NCI-H2227 (cell line): ENCODE data around the gene LRRTM4.
A peak's percentile ranks its signal among the peaks of the same experiment; 100 is the strongest.

Experiments
- DNase-seq: peaks from one replicate; lab custom pipeline; 2025; ENCODE audit not compliant: unreplicated experiment; lab: John Stamatoyannopoulos, UW

LRRTM4 gene

GRCh38 chr2:77005522-77005921 is 516.7 kb downstream of the LRRTM4 start:
- no peak for DNase-seq

DNA sequence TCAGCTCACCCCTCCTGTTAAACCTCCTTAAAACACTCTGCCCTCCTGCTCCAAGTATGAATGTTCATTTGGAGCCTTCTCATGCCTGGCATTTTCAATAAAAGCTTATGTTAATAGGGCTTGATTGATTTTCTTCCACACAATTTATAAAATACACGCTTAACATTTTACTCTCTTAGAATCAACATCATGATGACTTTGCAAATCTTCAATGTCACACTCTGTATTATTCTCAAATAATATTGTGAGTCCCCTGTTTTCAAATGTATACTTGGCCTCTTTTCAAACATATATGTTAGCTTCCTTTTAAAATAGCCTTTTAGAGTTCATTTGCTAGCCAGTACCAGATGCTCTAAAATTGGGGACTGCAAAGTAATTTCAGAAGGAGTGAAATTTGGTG is 520.3 kb downstream of the LRRTM4 start:
- DNase-seq: no peak

GRCh38 chr2:76998704-76999103 is 523.5 kb downstream of the LRRTM4 start:
- DNase-seq: no peak

- DNase-seq: no peak
Observed at GRCh38 chr2:76998152-76998551, 524.0 kb downstream of the LRRTM4 start.

GRCh38 chr2:76997296-76997695 is 524.9 kb downstream of the LRRTM4 start:
- no peak for DNase-seq

DNA sequence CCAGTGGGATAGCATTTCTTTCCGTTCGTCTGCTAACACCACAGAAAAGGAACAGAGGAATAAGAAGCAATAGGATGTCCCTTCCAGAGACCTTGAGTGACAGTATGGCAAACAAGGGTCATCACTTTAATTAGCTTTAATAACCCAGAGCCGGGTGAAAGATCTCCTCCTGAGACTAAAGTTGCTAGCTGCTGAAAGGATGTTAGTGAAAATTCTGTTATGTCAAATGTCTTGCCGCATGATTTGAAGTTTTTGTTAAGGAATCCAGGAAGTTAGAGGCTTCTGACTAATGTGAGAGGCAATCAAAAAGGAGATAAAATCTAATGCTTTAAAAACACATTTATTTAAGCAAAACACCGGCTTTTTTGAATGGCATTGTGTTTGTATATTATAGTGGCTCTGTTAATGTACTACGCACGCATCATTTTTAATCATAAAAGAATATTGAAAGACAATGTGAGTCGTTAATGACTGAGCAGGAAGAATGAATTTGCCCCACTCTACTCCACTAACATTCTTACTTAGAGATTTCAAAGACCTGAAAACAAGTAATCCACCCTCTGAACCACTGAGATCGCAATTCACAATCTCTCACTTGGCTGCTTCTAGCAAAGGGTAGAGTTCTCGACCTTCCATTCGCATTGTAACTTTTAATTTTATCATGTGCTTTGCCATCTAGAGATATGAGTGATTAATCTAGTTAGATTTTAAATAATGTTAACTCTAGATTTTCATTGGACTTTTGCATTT is 536.6 kb downstream of the LRRTM4 start:
- no peak for DNase-seq

- no peak for DNase-seq
Observed at GRCh38 chr2:76984359-76984758, 537.8 kb downstream of the LRRTM4 start.

DNA sequence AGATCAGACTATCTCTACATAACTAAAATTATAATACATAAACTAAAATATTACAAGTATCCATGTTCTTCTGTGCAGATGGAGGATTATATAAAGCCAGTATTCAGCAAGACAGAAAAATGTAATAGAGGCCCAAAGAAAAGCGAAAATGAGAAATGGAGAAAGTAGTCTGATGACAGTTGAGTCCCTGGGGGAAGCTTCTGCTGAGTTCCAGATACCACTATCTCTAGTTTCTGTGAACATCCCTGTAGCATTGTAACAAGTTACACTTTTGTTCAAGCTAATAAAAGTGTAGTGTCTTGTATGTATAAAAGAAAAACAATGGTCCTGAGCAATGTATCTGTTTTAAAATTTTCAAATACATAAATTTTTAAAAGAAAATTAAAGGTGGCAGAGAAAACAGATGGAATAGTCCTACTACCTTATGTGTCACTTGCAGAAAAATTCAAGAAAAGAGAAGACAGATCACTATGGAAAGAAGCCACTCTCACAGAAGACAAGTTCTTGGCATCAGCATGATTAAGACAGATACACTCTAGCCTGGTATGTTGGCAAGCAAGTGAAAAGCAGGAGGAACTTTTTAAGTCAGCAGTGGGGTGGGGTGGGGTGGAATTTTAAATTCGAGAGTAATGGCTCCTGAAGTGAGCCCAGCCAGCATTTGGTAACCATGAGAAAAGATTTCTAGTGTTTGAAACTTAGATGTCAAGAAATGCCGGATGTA is 541.9 kb downstream of the LRRTM4 start:
- no peak for DNase-seq

DNA sequence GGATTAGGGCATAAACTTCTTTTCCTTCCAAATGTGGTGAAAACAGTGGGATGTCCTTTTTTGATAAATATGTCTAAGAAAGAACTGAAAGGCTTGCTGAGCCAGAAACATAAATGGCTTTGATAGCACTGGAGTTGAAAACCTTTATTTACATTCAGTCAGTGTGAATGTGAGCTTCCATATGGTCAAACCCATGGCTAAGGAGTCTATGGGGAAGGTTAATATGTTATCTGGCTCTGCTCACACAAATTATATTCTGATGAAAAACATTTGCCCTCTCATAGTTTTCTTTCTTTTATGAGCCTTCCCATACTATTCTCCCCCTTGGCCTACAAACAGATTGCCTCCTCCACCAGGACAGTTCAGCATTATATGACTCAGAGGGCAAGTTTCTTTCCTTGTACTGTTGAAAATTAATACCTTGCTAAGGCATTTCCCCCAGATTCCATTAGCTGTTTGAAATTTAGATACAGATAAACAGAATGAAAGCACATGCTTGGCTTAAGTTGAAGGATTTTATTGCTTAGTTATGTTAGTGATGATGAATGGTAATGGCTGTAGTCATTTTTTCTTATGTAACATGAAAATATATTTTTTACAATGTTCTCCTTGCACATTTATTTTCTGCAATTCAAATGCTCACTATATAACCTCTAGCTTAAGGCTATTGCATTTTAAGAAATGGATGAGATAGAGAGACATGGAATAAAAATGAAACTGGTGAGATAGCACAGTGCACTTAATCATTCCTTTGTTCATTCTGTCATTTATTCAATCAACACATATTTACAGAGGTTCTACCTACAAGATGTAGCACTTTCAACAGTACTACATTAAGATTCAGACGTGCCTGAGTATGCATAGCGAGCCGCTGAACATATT is 544.1 kb downstream of the LRRTM4 start:
- no peak for DNase-seq

GRCh38 chr2:76975752-76976151 is 546.4 kb downstream of the LRRTM4 start:
- DNase-seq: no peak

- DNase-seq: no peak
Observed at GRCh38 chr2:76973610-76974009, 548.6 kb downstream of the LRRTM4 start.

- no peak for DNase-seq
Observed at GRCh38 chr2:76965772-76966171, 556.4 kb downstream of the LRRTM4 start.

GRCh38 chr2:76958749-76959148 is 563.4 kb downstream of the LRRTM4 start:
- DNase-seq: no peak

DNA sequence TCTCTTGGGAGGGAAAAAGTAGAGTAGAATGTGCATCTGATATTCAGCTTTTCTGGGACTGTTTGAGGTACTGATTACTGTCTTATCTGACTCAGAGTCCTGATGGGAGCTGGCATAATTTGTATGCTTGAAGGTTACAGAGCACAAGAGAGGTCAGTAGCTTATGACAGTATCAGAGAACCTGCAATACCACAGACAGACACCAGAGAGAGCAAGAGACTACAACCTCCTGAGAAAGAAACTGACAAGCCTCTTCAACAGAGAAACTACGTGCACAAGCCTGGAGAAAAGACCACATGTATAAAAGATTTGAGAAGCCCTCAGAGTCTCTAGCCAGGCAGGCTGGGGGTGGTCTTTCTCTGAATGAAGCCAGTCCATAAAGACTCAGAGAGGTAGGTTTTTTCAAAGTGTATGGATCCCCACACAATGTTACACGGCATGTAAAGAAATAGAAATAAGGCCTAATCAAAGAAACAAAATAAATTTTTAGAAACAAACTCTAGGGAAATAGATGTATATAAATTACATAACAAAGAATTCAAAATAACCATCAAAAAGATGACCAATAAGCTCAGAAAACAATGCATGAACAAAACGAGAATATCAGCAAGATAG is 568.3 kb downstream of the LRRTM4 start:
- peak; percentile 47 for DNase-seq

- DNase-seq: no peak
Observed at GRCh38 chr2:76946631-76947145, 575.5 kb downstream of the LRRTM4 start.

DNA sequence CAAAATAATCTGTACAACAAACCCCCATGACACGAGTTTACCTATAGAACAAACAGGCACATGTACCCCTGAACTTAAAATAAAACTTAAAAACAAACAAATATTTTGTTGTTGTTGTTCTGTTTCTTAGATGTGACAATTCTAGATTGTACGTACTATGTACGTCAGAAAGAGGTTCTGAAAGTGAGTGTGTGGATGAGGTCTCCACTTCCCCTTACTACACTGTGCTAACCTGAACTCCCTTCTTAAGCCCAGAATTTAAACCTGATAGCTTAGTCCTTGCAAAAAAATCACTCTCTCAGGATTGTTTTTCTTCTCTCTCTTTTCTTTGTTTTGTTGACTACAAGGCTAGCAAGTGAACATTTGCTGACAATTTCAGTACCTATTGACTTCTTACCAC is 581.6 kb downstream of the LRRTM4 start:
- DNase-seq: no peak

DNA sequence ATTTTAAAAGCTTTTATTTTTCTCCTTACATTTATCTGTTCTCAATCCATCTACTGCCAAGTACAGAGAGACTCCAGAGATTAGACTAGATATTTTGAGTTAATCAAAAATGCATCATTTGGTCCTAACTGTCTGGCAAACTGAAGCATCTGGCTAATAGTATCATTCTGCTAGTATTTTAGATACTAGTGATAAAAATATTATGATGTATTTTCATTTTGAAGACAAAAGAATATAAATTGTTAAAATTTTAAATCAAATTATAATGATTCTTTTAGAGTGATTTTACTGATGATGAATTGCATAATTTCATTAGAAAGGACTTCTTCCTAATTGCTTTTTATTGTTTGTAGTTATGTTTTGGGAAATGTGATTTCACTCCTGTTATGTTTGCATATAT is 584.0 kb downstream of the LRRTM4 start:
- DNase-seq: no peak

DNA sequence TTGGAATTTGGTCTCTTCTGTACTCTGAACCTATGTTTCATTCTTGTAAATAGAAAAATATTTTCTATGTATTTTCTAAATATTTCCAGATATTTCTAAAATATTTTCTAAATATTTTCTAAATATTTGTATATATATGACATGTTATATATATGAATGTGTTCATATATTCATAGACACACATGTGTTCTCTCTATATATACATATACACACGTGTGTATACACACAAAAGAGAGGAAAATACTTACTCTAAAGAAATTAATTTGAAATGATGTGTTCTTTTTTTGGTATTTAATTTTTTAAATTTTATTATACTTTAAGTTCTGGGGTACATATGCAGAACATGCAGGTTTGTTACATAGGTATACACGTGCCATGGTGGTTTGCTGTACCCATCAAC is 589.6 kb downstream of the LRRTM4 start:
- DNase-seq: no peak

GRCh38 chr2:76930056-76930744 is 592.0 kb downstream of the LRRTM4 start:
- no peak for DNase-seq

DNA sequence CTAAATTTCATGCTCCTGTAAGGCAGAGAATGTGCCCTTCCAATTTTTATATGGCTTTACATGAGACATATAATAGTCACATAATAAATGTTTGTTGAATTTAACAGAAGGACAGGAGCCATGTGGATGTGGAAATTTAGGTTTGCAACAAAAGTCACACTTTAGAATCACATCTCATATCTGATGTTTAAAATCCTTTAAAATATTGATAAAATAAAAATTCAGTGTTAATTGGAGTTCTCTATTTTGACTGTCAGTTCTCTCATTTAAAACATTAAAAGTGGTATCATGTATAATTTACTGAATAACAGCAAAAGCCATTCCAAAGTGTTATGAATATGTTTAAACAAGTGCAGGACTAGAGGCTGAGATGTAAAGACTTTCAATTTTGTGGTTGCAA is 594.1 kb downstream of the LRRTM4 start:
- no peak for DNase-seq
